22Rv1 (cell line): ENCODE results near the gene TM9SF3.

Source experiments
- CTCF ChIP-seq: fragments of 450-650 bp; IDR thresholded peaks from 2 replicates; pipeline ENCODE4 v1.5.1; 2017; ENCODE audit warnings: mild to moderate bottlenecking
- ZFX ChIP-seq: fragments of 450-650 bp; IDR thresholded peaks from 2 replicates; pipeline ENCODE4 v1.6.1; 2017; ENCODE audit warnings: antibody characterized with exemption, borderline replicate concordance

GRCh38 chr10:96636551-96636950 is 49.7 kb upstream of the TM9SF3 start:
- TF ChIP-seq CTCF: no peak
- no peak for TF ChIP-seq ZFX
